KMS-11 (cell line): ENCODE results near the gene IRF8.

Experiments used
- H2AFZ ChIP-seq: fragments of 200-600 bp; sonication (generic); 2 replicates; pipeline ENCODE4 v1.6.1; 2016; ENCODE audit warnings: antibody characterized with exemption, mixed run types, low read depth
- H3K27ac ChIP-seq: fragments of 200-600 bp; sonication (generic); 2 replicates; pipeline ENCODE4 v1.6.1; 2016; ENCODE audit warnings: mild to moderate bottlenecking, mixed run types
- H3K27me3 ChIP-seq: fragments of 200-600 bp; sonication (generic); 2 replicates; pipeline ENCODE4 v1.6.1; 2017; ENCODE audit warnings: mild to moderate bottlenecking, low read depth, mixed run types, moderate library complexity; ENCODE audit not compliant: insufficient read depth
- H3K36me3 ChIP-seq: fragments of 200-600 bp; sonication (generic); 2 replicates; pipeline ENCODE4 v1.6.1; 2017; ENCODE audit warnings: mild to moderate bottlenecking, mixed run types; ENCODE audit not compliant: insufficient read depth
- H3K4me1 ChIP-seq: fragments of 200-600 bp; sonication (generic); 2 replicates; pipeline ENCODE4 v1.6.1; 2016; ENCODE audit warnings: mild to moderate bottlenecking, low read depth, mixed run types; ENCODE audit not compliant: poor library complexity, severe bottlenecking
- H3K4me2 ChIP-seq: fragments of 200-600 bp; sonication (generic); 2 replicates; pipeline ENCODE4 v1.7.0; 2016; ENCODE audit warnings: mild to moderate bottlenecking, mixed run types
- H3K4me3 ChIP-seq: fragments of 200-600 bp; sonication (generic); IDR thresholded peaks from 2 replicates; pipeline ENCODE4 v1.6.1; 2017; ENCODE audit warnings: low read depth, low read length, mixed read lengths; ENCODE audit not compliant: insufficient read depth
- H3K79me2 ChIP-seq: fragments of 200-600 bp; sonication (generic); 2 replicates; pipeline ENCODE4 v1.6.1; 2016; ENCODE audit warnings: low read depth, mixed run types; ENCODE audit not compliant: insufficient read depth
- H3K9ac ChIP-seq: fragments of 200-600 bp; sonication (generic); 2 replicates; pipeline ENCODE4 v1.6.1; 2016; ENCODE audit warnings: mild to moderate bottlenecking, mixed run types
- H4K20me1 ChIP-seq: fragments of 200-600 bp; sonication (generic); 2 replicates; pipeline ENCODE4 v1.6.1; 2016; ENCODE audit warnings: mild to moderate bottlenecking, mixed run types; ENCODE audit not compliant: insufficient read depth
- CTCF ChIP-seq: fragments of 200-600 bp; sonication (generic); conservative IDR thresholded peaks from 2 replicates; pipeline ENCODE4 v1.6.1; 2017; ENCODE audit warnings: low read depth, mild to moderate bottlenecking, antibody characterized with exemption, low read length, moderate library complexity, mixed read lengths

Gene IRF8

GRCh38 chr16:85927959-85928358 lies 29.0 kb downstream of the IRF8 start:
- Histone ChIP-seq H3K36me3 (no peaks in the 10 kb centered on the region), H3K27me3 (peaks cover 46% of the 10 kb centered on the region), H3K4me3 (no peak overlapping the region), H3K79me2 (no peaks in the 10 kb centered on the region), H3K4me2 (no peak overlapping the region), H3K4me1 (no peaks in the 10 kb centered on the region), H3K9ac (no peak overlapping the region), H2AFZ (no peak overlapping the region), H4K20me1 (no peaks in the 10 kb centered on the region), H3K27ac (no peak overlapping the region)
- TF ChIP-seq CTCF, result no peak

GRCh38 chr16:85928401-85928820 lies 29.4 kb downstream of the IRF8 start:
- H2AFZ ChIP-seq, result no peak overlapping the region
- H3K9ac ChIP-seq, result no peak overlapping the region
- H4K20me1 ChIP-seq, result no peaks in the 10 kb centered on the region
- no peak overlapping the region for H3K4me2 ChIP-seq
- H3K27me3 ChIP-seq, result peaks cover 48% of the 10 kb centered on the region
- H3K36me3 ChIP-seq, result no peaks in the 10 kb centered on the region
- TF ChIP-seq CTCF, result no peak
- H3K27ac ChIP-seq, result no peak overlapping the region
- no peak overlapping the region for H3K4me3 ChIP-seq
- H3K4me1 ChIP-seq, result no peaks in the 10 kb centered on the region
- H3K79me2 ChIP-seq, result no peaks in the 10 kb centered on the region

GRCh38 chr16:85929259-85929721 lies 30.3 kb downstream of the IRF8 start:
- Histone ChIP-seq H4K20me1 (no peaks in the 10 kb centered on the region), H3K4me2 (no peak overlapping the region), H3K27me3 (peaks cover 50% of the 10 kb centered on the region), H3K79me2 (no peaks in the 10 kb centered on the region), H3K4me1 (no peaks in the 10 kb centered on the region), H3K27ac (no peak overlapping the region), H3K36me3 (no peaks in the 10 kb centered on the region), H3K9ac (no peak overlapping the region), H3K4me3 (no peak overlapping the region), H2AFZ (no peak overlapping the region)
- TF ChIP-seq CTCF, result no peak

- Histone ChIP-seq H3K27ac (no peak overlapping the region), H3K4me2 (no peak overlapping the region), H3K27me3 (peaks cover 49% of the 10 kb centered on the region), H3K4me1 (no peaks in the 10 kb centered on the region), H3K36me3 (no peaks in the 10 kb centered on the region), H3K4me3 (no peak overlapping the region), H3K9ac (no peak overlapping the region), H4K20me1 (no peaks in the 10 kb centered on the region), H2AFZ (no peak overlapping the region), H3K79me2 (no peaks in the 10 kb centered on the region)
- no peak for TF ChIP-seq CTCF
These were observed 31.3 kb downstream of the IRF8 start for GRCh38 chr16:85930301-85930700.
